ENCODE results near the gene CAST.

The CAST gene

GRCh38 chr5:96625365-96625764, 36.8 kb upstream of the CAST start:
- DNase-seq = no peak
- ATAC-seq (ENCODE audit: insufficient read depth, low read depth) = no peak
- no peak overlapping the region for H3K4me2 ChIP-seq (ENCODE audit: insufficient read depth, low read length)

GRCh38 chr5:96626956-96627355, 35.2 kb upstream of the CAST start:
- Histone ChIP-seq H4K20me1 (ENCODE audit: insufficient read depth, low read length) (no peaks in the 10 kb centered on the region), H3K9ac (ENCODE audit: low read depth, low read length) (no peak overlapping the region), H3K79me2 (ENCODE audit: insufficient read depth, low read length) (no peaks in the 10 kb centered on the region), H3K27me3 (ENCODE audit: insufficient read depth, low read length, poor library complexity) (no peaks in the 10 kb centered on the region), H3K4me3 (ENCODE audit: low read depth in 1 of 2, low read length in 2 of 2) (no peak overlapping the region), H3K4me1 (ENCODE audit: insufficient read depth, low read length) (no peaks in the 10 kb centered on the region), H3K27ac (ENCODE audit: low read length) (no peak overlapping the region), H3K36me3 (ENCODE audit: insufficient read depth, low read length) (no peaks in the 10 kb centered on the region), H3K4me2 (ENCODE audit: insufficient read depth, low read length) (no peak overlapping the region), H2AFZ (ENCODE audit: low read depth, low read length) (no peak overlapping the region), H3K9me3 (ENCODE audit: insufficient read depth, low read length, severe bottlenecking) (no peaks in the 10 kb centered on the region)
- no peak for ATAC-seq (ENCODE audit: insufficient read depth, low read depth)
- TF ChIP-seq CTCF (IDR thresholded peaks at IDR 0.05; ENCODE audit: borderline replicate concordance, extremely low read depth, low read length, poor library complexity, severe bottlenecking) (no peak), EZH2 (IDR thresholded peaks at IDR 0.05; ENCODE audit: borderline replicate concordance, low read depth, low read length, severe bottlenecking) (no peak)
- DNase-seq = no peak

More at GRCh38 chr5:96625365-96625764, 36.8 kb upstream of the CAST start:
- H4K20me1 ChIP-seq (ENCODE audit: insufficient read depth, low read length) = no peaks in the 10 kb centered on the region
- no peaks in the 10 kb centered on the region for H3K36me3 ChIP-seq (ENCODE audit: insufficient read depth, low read length)
- no peak overlapping the region for H3K27ac ChIP-seq (ENCODE audit: low read length)
- no peaks in the 10 kb centered on the region for H3K4me1 ChIP-seq (ENCODE audit: insufficient read depth, low read length)
- H2AFZ ChIP-seq (ENCODE audit: low read depth, low read length) = no peak overlapping the region
- TF ChIP-seq CTCF (IDR thresholded peaks at IDR 0.05; ENCODE audit: borderline replicate concordance, extremely low read depth, low read length, poor library complexity, severe bottlenecking) = no peak
- no peak for TF ChIP-seq EZH2 (IDR thresholded peaks at IDR 0.05; ENCODE audit: borderline replicate concordance, low read depth, low read length, severe bottlenecking)
- H3K27me3 ChIP-seq (ENCODE audit: insufficient read depth, low read length, poor library complexity) = no peaks in the 10 kb centered on the region
- no peaks in the 10 kb centered on the region for H3K9me3 ChIP-seq (ENCODE audit: insufficient read depth, low read length, severe bottlenecking)
- no peak overlapping the region for H3K9ac ChIP-seq (ENCODE audit: low read depth, low read length)
- no peaks in the 10 kb centered on the region for H3K79me2 ChIP-seq (ENCODE audit: insufficient read depth, low read length)
- no peak overlapping the region for H3K4me3 ChIP-seq (ENCODE audit: low read depth in 1 of 2, low read length in 2 of 2)

GRCh38 chr5:96627792-96628398, 34.3 kb upstream of the CAST start:
- no peak for DNase-seq

More at GRCh38 chr5:96627792-96628398, 34.3 kb upstream of the CAST start:
- no peak overlapping the region for H3K4me2 ChIP-seq (ENCODE audit: insufficient read depth, low read length)
- H3K9ac ChIP-seq (ENCODE audit: low read depth, low read length) = no peak overlapping the region
- H4K20me1 ChIP-seq (ENCODE audit: insufficient read depth, low read length) = no peaks in the 10 kb centered on the region
- no peak for ATAC-seq (ENCODE audit: insufficient read depth, low read depth)
- H3K27ac ChIP-seq (ENCODE audit: low read length) = no peak overlapping the region
- H3K36me3 ChIP-seq (ENCODE audit: insufficient read depth, low read length) = no peaks in the 10 kb centered on the region
- H2AFZ ChIP-seq (ENCODE audit: low read depth, low read length) = no peak overlapping the region
- no peak overlapping the region for H3K4me3 ChIP-seq (ENCODE audit: low read depth in 1 of 2, low read length in 2 of 2)
- H3K4me1 ChIP-seq (ENCODE audit: insufficient read depth, low read length) = no peaks in the 10 kb centered on the region
- no peak for TF ChIP-seq CTCF (IDR thresholded peaks at IDR 0.05; ENCODE audit: borderline replicate concordance, extremely low read depth, low read length, poor library complexity, severe bottlenecking)
- no peak for TF ChIP-seq EZH2 (IDR thresholded peaks at IDR 0.05; ENCODE audit: borderline replicate concordance, low read depth, low read length, severe bottlenecking)
- H3K9me3 ChIP-seq (ENCODE audit: insufficient read depth, low read length, severe bottlenecking) = no peaks in the 10 kb centered on the region
- no peaks in the 10 kb centered on the region for H3K27me3 ChIP-seq (ENCODE audit: insufficient read depth, low read length, poor library complexity)
- no peaks in the 10 kb centered on the region for H3K79me2 ChIP-seq (ENCODE audit: insufficient read depth, low read length)

All from DND-41 (cell line).